GM18499 (cell line): ENCODE data around the gene HEG1.

Experiments used
- ATAC-seq: cut with Tn5 transposase; IDR thresholded peaks from one replicate; pipeline ENCODE4 v1.9.1; 2021; ENCODE audit warnings: moderate number of reproducible peaks; ENCODE audit not compliant: insufficient read depth, unreplicated experiment

Gene HEG1

GRCh38 chr3:124998247-124998630 is 57.6 kb downstream of the HEG1 start:
- no peak for ATAC-seq

- no peak for ATAC-seq
Measured at GRCh38 chr3:124997303-124998246, 58.2 kb downstream of the HEG1 start.

- ATAC-seq: no peak
Measured at GRCh38 chr3:124995460-124995994, 60.3 kb downstream of the HEG1 start.

- no peak for ATAC-seq
Measured at GRCh38 chr3:124993466-124993865, 62.3 kb downstream of the HEG1 start.

GRCh38 chr3:124992041-124992440 is 63.8 kb downstream of the HEG1 start:
- ATAC-seq: no peak

- ATAC-seq: no peak
Measured at GRCh38 chr3:124986192-124987143, 69.3 kb downstream of the HEG1 start.

- ATAC-seq: no peak
Measured at GRCh38 chr3:124985349-124985748, 70.4 kb downstream of the HEG1 start.

- no peak for ATAC-seq
Measured at GRCh38 chr3:124984754-124985153, 71.0 kb downstream of the HEG1 start.

GRCh38 chr3:124982855-124983254 is 72.9 kb downstream of the HEG1 start:
- ATAC-seq: no peak

GRCh38 chr3:124981472-124981871 is 74.3 kb downstream of the HEG1 start:
- ATAC-seq: no peak

- no peak for ATAC-seq
Measured at GRCh38 chr3:124978627-124979026, 77.2 kb downstream of the HEG1 start.

- ATAC-seq: no peak
Measured at GRCh38 chr3:124976383-124976782, 79.4 kb downstream of the HEG1 start.

- ATAC-seq: no peak
Measured at GRCh38 chr3:124974691-124975090, 81.1 kb downstream of the HEG1 start.

GRCh38 chr3:124973290-124973689 is 82.5 kb downstream of the HEG1 start:
- ATAC-seq: no peak

GRCh38 chr3:124972457-124972856 is 83.3 kb downstream of the HEG1 start:
- no peak for ATAC-seq

- no peak for ATAC-seq
Measured at GRCh38 chr3:124969963-124970722, 85.7 kb downstream of the HEG1 start.

GRCh38 chr3:124969190-124969589 is 86.6 kb downstream of the HEG1 start:
- ATAC-seq: no peak

GRCh38 chr3:124967964-124968363 is 87.8 kb downstream of the HEG1 start:
- ATAC-seq: no peak

- ATAC-seq: no peak
Measured at GRCh38 chr3:124966521-124967445, 89.0 kb downstream of the HEG1 start.
